ENCODE data around the gene POC1A. TPM values are rescaled to one million over a fixed set of nuclear protein-coding genes. Genes with fewer than 3 reads are reported as not detected.
A peak's percentile ranks its signal among the peaks of the same experiment; 100 is the strongest.

POC1A gene
- total RNA-seq, 2 donors from 2014 or later = 2.5 to 5.3 TPM

GRCh38 chr3:52124126-52124525 is 30.1 kb downstream of the POC1A start:
- H3K27ac ChIP-seq = no peak overlapping the region
- no peak for DNase-seq (ENCODE audit: low spot score)
- 97% methylated on average over 2 of the region's 2 CpGs for WGBS
- TF ChIP-seq, protein P1, sequence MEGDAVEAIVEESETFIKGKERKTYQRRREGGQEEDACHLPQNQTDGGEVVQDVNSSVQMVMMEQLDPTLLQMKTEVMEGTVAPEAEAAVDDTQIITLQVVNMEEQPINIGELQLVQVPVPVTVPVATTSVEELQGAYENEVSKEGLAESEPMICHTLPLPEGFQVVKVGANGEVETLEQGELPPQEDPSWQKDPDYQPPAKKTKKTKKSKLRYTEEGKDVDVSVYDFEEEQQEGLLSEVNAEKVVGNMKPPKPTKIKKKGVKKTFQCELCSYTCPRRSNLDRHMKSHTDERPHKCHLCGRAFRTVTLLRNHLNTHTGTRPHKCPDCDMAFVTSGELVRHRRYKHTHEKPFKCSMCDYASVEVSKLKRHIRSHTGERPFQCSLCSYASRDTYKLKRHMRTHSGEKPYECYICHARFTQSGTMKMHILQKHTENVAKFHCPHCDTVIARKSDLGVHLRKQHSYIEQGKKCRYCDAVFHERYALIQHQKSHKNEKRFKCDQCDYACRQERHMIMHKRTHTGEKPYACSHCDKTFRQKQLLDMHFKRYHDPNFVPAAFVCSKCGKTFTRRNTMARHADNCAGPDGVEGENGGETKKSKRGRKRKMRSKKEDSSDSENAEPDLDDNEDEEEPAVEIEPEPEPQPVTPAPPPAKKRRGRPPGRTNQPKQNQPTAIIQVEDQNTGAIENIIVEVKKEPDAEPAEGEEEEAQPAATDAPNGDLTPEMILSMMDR (IDR thresholded peaks at IDR 0.05) = no peak
- TF ChIP-seq POLR2A (IDR thresholded peaks at IDR 0.05) = no peak
- no peak for TF ChIP-seq POLR2AphosphoS5 (IDR thresholded peaks at IDR 0.05)
- no peaks in the 10 kb centered on the region for H3K27me3 ChIP-seq (replicated peaks; ENCODE audit: insufficient read depth)
- intact Hi-C loops (cut with DNase I) = loop anchor here (5.0 kb wide), 2 partner anchors 52 to 122 kb away; no protein-coding TSS in a partner anchor
- no peak overlapping the region for H3K4me3 ChIP-seq
- H3K4me1 ChIP-seq (replicated peaks) = no peaks in the 10 kb centered on the region
- no peaks in the 10 kb centered on the region for H3K9me3 ChIP-seq
- no peaks in the 10 kb centered on the region for H3K36me3 ChIP-seq

GRCh38 chr3:52123106-52123725 is 31.0 kb downstream of the POC1A start:
- Histone ChIP-seq H3K27ac (no peak overlapping the region), H3K27me3 (replicated peaks; ENCODE audit: insufficient read depth) (no peaks in the 10 kb centered on the region), H3K4me3 (no peak overlapping the region), H3K36me3 (no peaks in the 10 kb centered on the region), H3K9me3 (no peaks in the 10 kb centered on the region), H3K4me1 (replicated peaks) (no peaks in the 10 kb centered on the region)
- intact Hi-C loops (cut with DNase I) = loop anchor here (5.0 kb wide), 2 partner anchors 51 to 121 kb away; no protein-coding TSS in a partner anchor
- peak; percentile 68 for DNase-seq (ENCODE audit: low spot score)
- TF ChIP-seq POLR2A (IDR thresholded peaks at IDR 0.05) = no peak
- TF ChIP-seq, protein P1 (IDR thresholded peaks at IDR 0.05) = peak; percentile 84 to 96 (median 90)
- TF ChIP-seq POLR2AphosphoS5 (IDR thresholded peaks at IDR 0.05) = peak; percentile 54
- WGBS = 37% methylated on average over 10 of the region's 10 CpGs

GRCh38 chr3:52122491-52122890 is 31.7 kb downstream of the POC1A start:
- TF ChIP-seq POLR2AphosphoS5 (IDR thresholded peaks at IDR 0.05) (no peak), POLR2A (IDR thresholded peaks at IDR 0.05) (no peak)
- TF ChIP-seq, protein P1 (IDR thresholded peaks at IDR 0.05) = no peak
- no peaks in the 10 kb centered on the region for H3K27me3 ChIP-seq (replicated peaks; ENCODE audit: insufficient read depth)
- no peak overlapping the region for H3K27ac ChIP-seq
- no peak for DNase-seq (ENCODE audit: low spot score)
- intact Hi-C loops (cut with DNase I) = loop anchor here (5.0 kb wide), 2 partner anchors 50 to 120 kb away; no protein-coding TSS in a partner anchor
- WGBS = 95% methylated on average over 7 of the region's 7 CpGs
- H3K4me3 ChIP-seq = no peak overlapping the region
- H3K4me1 ChIP-seq (replicated peaks) = no peaks in the 10 kb centered on the region
- no peaks in the 10 kb centered on the region for H3K36me3 ChIP-seq
- no peaks in the 10 kb centered on the region for H3K9me3 ChIP-seq

- Histone ChIP-seq H3K4me3 (no peak overlapping the region), H3K27me3 (replicated peaks; ENCODE audit: insufficient read depth) (no peaks in the 10 kb centered on the region), H3K4me1 (replicated peaks) (no peaks in the 10 kb centered on the region), H3K27ac (no peak overlapping the region), H3K9me3 (no peaks in the 10 kb centered on the region), H3K36me3 (no peaks in the 10 kb centered on the region)
- intact Hi-C loops (cut with DNase I) = loop anchor here (5.0 kb wide), 2 partner anchors 50 to 120 kb away; no protein-coding TSS in a partner anchor
- DNase-seq (ENCODE audit: low spot score) = no peak
- 75% methylated on average over 6 of the region's 6 CpGs for WGBS
- TF ChIP-seq POLR2AphosphoS5 (IDR thresholded peaks at IDR 0.05) (no peak), POLR2A (IDR thresholded peaks at IDR 0.05) (no peak)
- TF ChIP-seq, protein P1 (IDR thresholded peaks at IDR 0.05) = no peak
Observed at GRCh38 chr3:52121813-52122212, 32.4 kb downstream of the POC1A start.

- Histone ChIP-seq H3K27me3 (replicated peaks; ENCODE audit: insufficient read depth) (no peaks in the 10 kb centered on the region), H3K9me3 (no peaks in the 10 kb centered on the region), H3K4me3 (no peak overlapping the region), H3K27ac (no peak overlapping the region), H3K4me1 (replicated peaks) (no peaks in the 10 kb centered on the region), H3K36me3 (no peaks in the 10 kb centered on the region)
- 66% methylated on average over 7 of the region's 7 CpGs for WGBS
- no peak for TF ChIP-seq POLR2AphosphoS5 (IDR thresholded peaks at IDR 0.05)
- TF ChIP-seq, protein P1 (IDR thresholded peaks at IDR 0.05) = no peak
- no peak for TF ChIP-seq POLR2A (IDR thresholded peaks at IDR 0.05)
- intact Hi-C loops (cut with DNase I) = loop anchor here (5.0 kb wide), 2 partner anchors 49 to 119 kb away; no protein-coding TSS in a partner anchor
- DNase-seq (ENCODE audit: low spot score) = no peak
Observed at GRCh38 chr3:52121464-52121805, 32.8 kb downstream of the POC1A start.
